GM23338 (cell line): ENCODE data around the gene CPSF6. TPM values are rescaled to one million over a fixed set of nuclear protein-coding genes. Genes with fewer than 3 reads are reported as not detected.

Experiments
- ATAC-seq: fragments of 200-7000 bp; cut with Tn5 transposase; 3 replicates; pipeline ENCODE4 v1.9.1; 2020
- DNase-seq: peaks from one replicate; pipeline ENCODE4 v3.0.0-alpha.2; 2015; ENCODE audit warnings: low spot score
- H2AFZ ChIP-seq: fragments of 200-600 bp; sonication (generic); 2 replicates; pipeline ENCODE4 v1.8.0; 2016; ENCODE audit warnings: antibody characterized with exemption, mild to moderate bottlenecking, moderate library complexity
- H3F3A ChIP-seq: fragments of 200-600 bp; sonication (generic); replicated peaks from 2 replicates; pipeline ENCODE4 v1.8.0; 2017; ENCODE audit warnings: antibody characterized with exemption, mixed run types, low read depth
- H3K27ac ChIP-seq: fragments of 200-600 bp; sonication (generic); 2 replicates; pipeline ENCODE4 v1.6.1; 2016; ENCODE audit warnings: low read depth
- H3K27me3 ChIP-seq: fragments of 200-600 bp; sonication (generic); 2 replicates; pipeline ENCODE4 v1.8.0; 2016; ENCODE audit warnings: mild to moderate bottlenecking, mixed run types, moderate library complexity; ENCODE audit not compliant: insufficient read depth
- H3K36me3 ChIP-seq: fragments of 200-600 bp; sonication (generic); 2 replicates; pipeline ENCODE4 v1.8.0; 2016; ENCODE audit warnings: mild to moderate bottlenecking; ENCODE audit not compliant: insufficient read depth
- H3K4me1 ChIP-seq: fragments of 200-600 bp; sonication (generic); 2 replicates; pipeline ENCODE4 v1.8.0; 2016; ENCODE audit warnings: mild to moderate bottlenecking, moderate library complexity; ENCODE audit not compliant: insufficient read depth
- H3K4me2 ChIP-seq: fragments of 200-600 bp; sonication (generic); 2 replicates; pipeline ENCODE4 v1.7.1; 2017; ENCODE audit warnings: mixed run types
- H3K4me3 ChIP-seq: fragments of 200-600 bp; sonication (generic); 2 replicates; pipeline ENCODE4 v1.6.1; 2016; ENCODE audit warnings: mixed run types
- H3K79me2 ChIP-seq: fragments of 200-600 bp; sonication (generic); replicated peaks from 2 replicates; pipeline ENCODE4 v1.8.0; 2017; ENCODE audit warnings: mild to moderate bottlenecking; ENCODE audit not compliant: insufficient read depth
- H3K9me2 ChIP-seq: fragments of 200-600 bp; sonication (generic); 2 replicates; pipeline ENCODE4 v1.8.0; 2017; ENCODE audit not compliant: insufficient read depth
- H4K20me1 ChIP-seq: fragments of 200-600 bp; sonication (generic); replicated peaks from 2 replicates; pipeline ENCODE4 v1.8.0; 2017; ENCODE audit warnings: mild to moderate bottlenecking; ENCODE audit not compliant: insufficient read depth
- H3K27ac Mint-ChIP-seq: 2 replicates; pipeline ENCODE4 v1.8.0; 2020; ENCODE audit warnings: inconsistent platforms, mild to moderate bottlenecking, moderate library complexity, mixed read lengths
- H3K27me3 Mint-ChIP-seq: 3 replicates; pipeline ENCODE4 v1.8.0; 2022; ENCODE audit warnings: low read depth, mild to moderate bottlenecking, moderate library complexity, mixed read lengths, inconsistent platforms; ENCODE audit not compliant: insufficient read depth, poor library complexity
- H3K36me3 Mint-ChIP-seq: 3 replicates; pipeline ENCODE4 v1.8.0; 2021; ENCODE audit warnings: low read depth, mild to moderate bottlenecking, inconsistent platforms, moderate library complexity, mixed read lengths
- H3K4me1 Mint-ChIP-seq: 3 replicates; pipeline ENCODE4 v1.8.0; 2020; ENCODE audit warnings: mild to moderate bottlenecking, inconsistent platforms, mixed read lengths
- H3K4me3 Mint-ChIP-seq: 3 replicates; pipeline ENCODE4 v1.8.0; 2021; ENCODE audit warnings: moderate library complexity, mild to moderate bottlenecking, inconsistent platforms, mixed read lengths
- H3K9me3 Mint-ChIP-seq: 3 replicates; pipeline ENCODE4 v1.8.0; 2020; ENCODE audit warnings: moderate library complexity, mild to moderate bottlenecking, inconsistent platforms, mixed read lengths
- CREB1 ChIP-seq: fragments of 250-450 bp; sonication (Bioruptor Pico); IDR thresholded peaks from 2 replicates; pipeline ENCODE4 v1.5.0; 2020; ENCODE audit warnings: low read depth, mild to moderate bottlenecking, moderate library complexity
- EZH2 ChIP-seq: fragments of 200-600 bp; sonication (generic); IDR thresholded peaks from one replicate; pipeline ENCODE4 v1.8.0; 2017; ENCODE audit warnings: antibody characterized with exemption, mild to moderate bottlenecking, low read depth; ENCODE audit not compliant: unreplicated experiment
- EZH2phosphoT487 ChIP-seq: fragments of 200-600 bp; sonication (generic); IDR thresholded peaks from one replicate; pipeline ENCODE4 v1.8.1; 2018; ENCODE audit warnings: antibody characterized with exemption; ENCODE audit not compliant: unreplicated experiment
- JUNB ChIP-seq: IDR thresholded peaks from one replicate; pipeline ENCODE4 v1.6.1; 2016; ENCODE audit warnings: antibody characterized with exemption; ENCODE audit not compliant: unreplicated experiment
- NANOG ChIP-seq: IDR thresholded peaks from 2 replicates; pipeline ENCODE4 v1.6.1; 2016; ENCODE audit warnings: antibody characterized with exemption, borderline replicate concordance
- POLR2AphosphoS5 ChIP-seq: IDR thresholded peaks from 2 replicates; pipeline ENCODE4 v1.6.1; 2016; ENCODE audit warnings: antibody characterized with exemption, low read depth
- STAT1 ChIP-seq: IDR thresholded peaks from one replicate; pipeline ENCODE4 v1.6.1; 2016; ENCODE audit warnings: antibody characterized with exemption; ENCODE audit not compliant: unreplicated experiment
- ZNF114 ChIP-seq: fragments of 250-450 bp; sonication (Bioruptor Pico); IDR thresholded peaks from 2 replicates; pipeline ENCODE4 v1.5.0; 2020; ENCODE audit warnings: mild to moderate bottlenecking, moderate library complexity
- ZNF331 ChIP-seq: fragments of 250-450 bp; sonication (Bioruptor Pico); IDR thresholded peaks from 2 replicates; pipeline ENCODE4 v1.5.0; 2020; ENCODE audit warnings: low read depth, mild to moderate bottlenecking, moderate library complexity
- polyA plus RNA-seq: library from polyadenylated mRNA; unstranded; fragments of >200 nt; fragmentation: Nextera tagmentation; extraction: Ambion mirVana; gene quantifications from 2 replicates; pipeline ENCODE4 v1.2.1, GENCODE V29; 2016
- total RNA-seq: library from RNA; depleted of rRNA; stranded (reverse); fragments of >200 nt; shearing (Covaris generic); gene quantifications from 2 replicates; pipeline ENCODE4 v1.2.3, GENCODE V29; 2014
- TF ChIP-seq, protein P1 (sequence below), 2 experiments: fragments of 200-600 bp in 1 of 2; sonication (generic) in 1 of 2; conservative IDR thresholded peaks; 2 replicates each; pipeline versions ENCODE4 v1.5.1 to v1.6.1; 2016 to 2017; ENCODE audit warnings: antibody characterized with exemption in 2 of 2, low read depth in 2 of 2, mild to moderate bottlenecking in 2 of 2, moderate library complexity in 1 of 2
- TF ChIP-seq, protein P2 (sequence below): IDR thresholded peaks from one replicate; pipeline ENCODE4 v1.6.1; 2018; ENCODE audit warnings: antibody characterized with exemption; ENCODE audit not compliant: unreplicated experiment
- TF ChIP-seq, protein P3 (sequence below): fragments of 250-450 bp; sonication (Bioruptor Pico); IDR thresholded peaks from 2 replicates; pipeline ENCODE4 v1.5.0; 2020; ENCODE audit warnings: mild to moderate bottlenecking, moderate library complexity
- TF ChIP-seq, protein P4 (sequence below): IDR thresholded peaks from 2 replicates; pipeline ENCODE4 v1.6.1; 2016; ENCODE audit warnings: antibody characterized with exemption

Gene CPSF6
- total and polyA plus RNA-seq, 2 experiments from 2014 or later = 80.7 to 136 TPM

DNA sequence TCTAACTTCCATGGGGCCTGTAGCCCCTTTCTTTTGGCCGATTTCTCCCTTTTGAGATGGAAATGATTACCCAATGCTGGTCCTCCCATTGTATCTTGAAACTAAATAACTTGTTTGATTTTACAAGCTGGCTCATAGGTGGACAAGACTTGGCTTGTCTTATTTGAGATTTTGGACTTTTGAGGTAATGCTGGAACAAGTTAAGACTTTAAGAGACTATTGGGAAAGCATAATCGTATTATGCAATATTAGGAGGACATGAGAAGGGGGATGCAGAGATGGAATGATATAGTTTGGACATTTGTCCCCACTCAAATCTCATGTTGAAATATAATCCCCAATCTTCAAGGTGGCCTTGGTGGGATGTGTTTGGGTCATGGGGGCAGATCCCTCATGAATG is 59.6 kb downstream of the CPSF6 start:
- peaks cover 9% of the 10 kb centered on the region for H3K36me3 Mint-ChIP-seq
- no peak overlapping the region for H3K27ac Mint-ChIP-seq

More for the DNA sequence above, 59.6 kb downstream of the CPSF6 start:
- Histone ChIP-seq H3K79me2 (no peaks in the 10 kb centered on the region), H3K4me2 (no peak overlapping the region), H3K4me3 (no peak overlapping the region), H4K20me1 (no peaks in the 10 kb centered on the region), H3K27me3 (no peaks in the 10 kb centered on the region), H3K36me3 (no peaks in the 10 kb centered on the region), H3K27ac (no peak overlapping the region), H3K4me1 (no peaks in the 10 kb centered on the region), H3F3A (no peaks in the 10 kb centered on the region), H3K9me2 (peaks cover 6% of the 10 kb centered on the region; the same call in 1 of the 2 replicates), H2AFZ (no peak overlapping the region)
- H3K4me3 Mint-ChIP-seq = no peak overlapping the region
- H3K4me1 Mint-ChIP-seq = no peaks in the 10 kb centered on the region
- peaks cover 1% of the 10 kb centered on the region for H3K27me3 Mint-ChIP-seq
- TF ChIP-seq, protein P1, sequence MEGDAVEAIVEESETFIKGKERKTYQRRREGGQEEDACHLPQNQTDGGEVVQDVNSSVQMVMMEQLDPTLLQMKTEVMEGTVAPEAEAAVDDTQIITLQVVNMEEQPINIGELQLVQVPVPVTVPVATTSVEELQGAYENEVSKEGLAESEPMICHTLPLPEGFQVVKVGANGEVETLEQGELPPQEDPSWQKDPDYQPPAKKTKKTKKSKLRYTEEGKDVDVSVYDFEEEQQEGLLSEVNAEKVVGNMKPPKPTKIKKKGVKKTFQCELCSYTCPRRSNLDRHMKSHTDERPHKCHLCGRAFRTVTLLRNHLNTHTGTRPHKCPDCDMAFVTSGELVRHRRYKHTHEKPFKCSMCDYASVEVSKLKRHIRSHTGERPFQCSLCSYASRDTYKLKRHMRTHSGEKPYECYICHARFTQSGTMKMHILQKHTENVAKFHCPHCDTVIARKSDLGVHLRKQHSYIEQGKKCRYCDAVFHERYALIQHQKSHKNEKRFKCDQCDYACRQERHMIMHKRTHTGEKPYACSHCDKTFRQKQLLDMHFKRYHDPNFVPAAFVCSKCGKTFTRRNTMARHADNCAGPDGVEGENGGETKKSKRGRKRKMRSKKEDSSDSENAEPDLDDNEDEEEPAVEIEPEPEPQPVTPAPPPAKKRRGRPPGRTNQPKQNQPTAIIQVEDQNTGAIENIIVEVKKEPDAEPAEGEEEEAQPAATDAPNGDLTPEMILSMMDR (conservative IDR thresholded peaks at IDR 0.05; ENCODE audit: low read depth in 2 of 2) = no peak
- TF ChIP-seq JUNB (no peak), STAT1 (no peak), ZNF114 (CRISPR knock-in tag) (no peak), ZNF331 (CRISPR knock-in tag) (no peak), EZH2 (no peak), EZH2phosphoT487 (no peak), NANOG (no peak), CREB1 (CRISPR knock-in tag) (no peak), POLR2AphosphoS5 (no peak)
- TF ChIP-seq, protein P2, sequence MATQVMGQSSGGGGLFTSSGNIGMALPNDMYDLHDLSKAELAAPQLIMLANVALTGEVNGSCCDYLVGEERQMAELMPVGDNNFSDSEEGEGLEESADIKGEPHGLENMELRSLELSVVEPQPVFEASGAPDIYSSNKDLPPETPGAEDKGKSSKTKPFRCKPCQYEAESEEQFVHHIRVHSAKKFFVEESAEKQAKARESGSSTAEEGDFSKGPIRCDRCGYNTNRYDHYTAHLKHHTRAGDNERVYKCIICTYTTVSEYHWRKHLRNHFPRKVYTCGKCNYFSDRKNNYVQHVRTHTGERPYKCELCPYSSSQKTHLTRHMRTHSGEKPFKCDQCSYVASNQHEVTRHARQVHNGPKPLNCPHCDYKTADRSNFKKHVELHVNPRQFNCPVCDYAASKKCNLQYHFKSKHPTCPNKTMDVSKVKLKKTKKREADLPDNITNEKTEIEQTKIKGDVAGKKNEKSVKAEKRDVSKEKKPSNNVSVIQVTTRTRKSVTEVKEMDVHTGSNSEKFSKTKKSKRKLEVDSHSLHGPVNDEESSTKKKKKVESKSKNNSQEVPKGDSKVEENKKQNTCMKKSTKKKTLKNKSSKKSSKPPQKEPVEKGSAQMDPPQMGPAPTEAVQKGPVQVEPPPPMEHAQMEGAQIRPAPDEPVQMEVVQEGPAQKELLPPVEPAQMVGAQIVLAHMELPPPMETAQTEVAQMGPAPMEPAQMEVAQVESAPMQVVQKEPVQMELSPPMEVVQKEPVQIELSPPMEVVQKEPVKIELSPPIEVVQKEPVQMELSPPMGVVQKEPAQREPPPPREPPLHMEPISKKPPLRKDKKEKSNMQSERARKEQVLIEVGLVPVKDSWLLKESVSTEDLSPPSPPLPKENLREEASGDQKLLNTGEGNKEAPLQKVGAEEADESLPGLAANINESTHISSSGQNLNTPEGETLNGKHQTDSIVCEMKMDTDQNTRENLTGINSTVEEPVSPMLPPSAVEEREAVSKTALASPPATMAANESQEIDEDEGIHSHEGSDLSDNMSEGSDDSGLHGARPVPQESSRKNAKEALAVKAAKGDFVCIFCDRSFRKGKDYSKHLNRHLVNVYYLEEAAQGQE = no peak
- TF ChIP-seq, protein P3, sequence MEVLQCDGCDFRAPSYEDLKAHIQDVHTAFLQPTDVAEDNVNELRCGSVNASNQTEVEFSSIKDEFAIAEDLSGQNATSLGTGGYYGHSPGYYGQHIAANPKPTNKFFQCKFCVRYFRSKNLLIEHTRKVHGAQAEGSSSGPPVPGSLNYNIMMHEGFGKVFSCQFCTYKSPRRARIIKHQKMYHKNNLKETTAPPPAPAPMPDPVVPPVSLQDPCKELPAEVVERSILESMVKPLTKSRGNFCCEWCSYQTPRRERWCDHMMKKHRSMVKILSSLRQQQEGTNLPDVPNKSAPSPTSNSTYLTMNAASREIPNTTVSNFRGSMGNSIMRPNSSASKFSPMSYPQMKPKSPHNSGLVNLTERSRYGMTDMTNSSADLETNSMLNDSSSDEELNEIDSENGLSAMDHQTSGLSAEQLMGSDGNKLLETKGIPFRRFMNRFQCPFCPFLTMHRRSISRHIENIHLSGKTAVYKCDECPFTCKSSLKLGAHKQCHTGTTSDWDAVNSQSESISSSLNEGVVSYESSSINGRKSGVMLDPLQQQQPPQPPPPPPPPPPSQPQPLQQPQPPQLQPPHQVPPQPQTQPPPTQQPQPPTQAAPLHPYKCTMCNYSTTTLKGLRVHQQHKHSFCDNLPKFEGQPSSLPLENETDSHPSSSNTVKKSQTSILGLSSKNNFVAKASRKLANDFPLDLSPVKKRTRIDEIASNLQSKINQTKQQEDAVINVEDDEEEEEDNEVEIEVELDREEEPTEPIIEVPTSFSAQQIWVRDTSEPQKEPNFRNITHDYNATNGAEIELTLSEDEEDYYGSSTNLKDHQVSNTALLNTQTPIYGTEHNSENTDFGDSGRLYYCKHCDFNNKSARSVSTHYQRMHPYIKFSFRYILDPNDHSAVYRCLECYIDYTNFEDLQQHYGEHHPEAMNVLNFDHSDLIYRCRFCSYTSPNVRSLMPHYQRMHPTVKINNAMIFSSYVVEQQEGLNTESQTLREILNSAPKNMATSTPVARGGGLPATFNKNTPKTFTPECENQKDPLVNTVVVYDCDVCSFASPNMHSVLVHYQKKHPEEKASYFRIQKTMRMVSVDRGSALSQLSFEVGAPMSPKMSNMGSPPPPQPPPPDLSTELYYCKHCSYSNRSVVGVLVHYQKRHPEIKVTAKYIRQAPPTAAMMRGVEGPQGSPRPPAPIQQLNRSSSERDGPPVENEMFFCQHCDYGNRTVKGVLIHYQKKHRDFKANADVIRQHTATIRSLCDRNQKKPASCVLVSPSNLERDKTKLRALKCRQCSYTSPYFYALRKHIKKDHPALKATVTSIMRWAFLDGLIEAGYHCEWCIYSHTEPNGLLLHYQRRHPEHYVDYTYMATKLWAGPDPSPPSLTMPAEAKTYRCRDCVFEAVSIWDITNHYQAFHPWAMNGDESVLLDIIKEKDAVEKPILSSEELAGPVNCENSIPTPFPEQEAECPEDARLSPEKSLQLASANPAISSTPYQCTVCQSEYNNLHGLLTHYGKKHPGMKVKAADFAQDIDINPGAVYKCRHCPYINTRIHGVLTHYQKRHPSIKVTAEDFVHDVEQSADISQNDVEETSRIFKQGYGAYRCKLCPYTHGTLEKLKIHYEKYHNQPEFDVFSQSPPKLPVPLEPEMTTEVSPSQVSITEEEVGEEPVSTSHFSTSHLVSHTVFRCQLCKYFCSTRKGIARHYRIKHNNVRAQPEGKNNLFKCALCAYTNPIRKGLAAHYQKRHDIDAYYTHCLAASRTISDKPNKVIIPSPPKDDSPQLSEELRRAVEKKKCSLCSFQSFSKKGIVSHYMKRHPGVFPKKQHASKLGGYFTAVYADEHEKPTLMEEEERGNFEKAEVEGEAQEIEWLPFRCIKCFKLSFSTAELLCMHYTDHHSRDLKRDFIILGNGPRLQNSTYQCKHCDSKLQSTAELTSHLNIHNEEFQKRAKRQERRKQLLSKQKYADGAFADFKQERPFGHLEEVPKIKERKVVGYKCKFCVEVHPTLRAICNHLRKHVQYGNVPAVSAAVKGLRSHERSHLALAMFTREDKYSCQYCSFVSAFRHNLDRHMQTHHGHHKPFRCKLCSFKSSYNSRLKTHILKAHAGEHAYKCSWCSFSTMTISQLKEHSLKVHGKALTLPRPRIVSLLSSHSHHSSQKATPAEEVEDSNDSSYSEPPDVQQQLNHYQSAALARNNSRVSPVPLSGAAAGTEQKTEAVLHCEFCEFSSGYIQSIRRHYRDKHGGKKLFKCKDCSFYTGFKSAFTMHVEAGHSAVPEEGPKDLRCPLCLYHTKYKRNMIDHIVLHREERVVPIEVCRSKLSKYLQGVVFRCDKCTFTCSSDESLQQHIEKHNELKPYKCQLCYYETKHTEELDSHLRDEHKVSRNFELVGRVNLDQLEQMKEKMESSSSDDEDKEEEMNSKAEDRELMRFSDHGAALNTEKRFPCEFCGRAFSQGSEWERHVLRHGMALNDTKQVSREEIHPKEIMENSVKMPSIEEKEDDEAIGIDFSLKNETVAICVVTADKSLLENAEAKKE = no peak
- TF ChIP-seq, protein P4, sequence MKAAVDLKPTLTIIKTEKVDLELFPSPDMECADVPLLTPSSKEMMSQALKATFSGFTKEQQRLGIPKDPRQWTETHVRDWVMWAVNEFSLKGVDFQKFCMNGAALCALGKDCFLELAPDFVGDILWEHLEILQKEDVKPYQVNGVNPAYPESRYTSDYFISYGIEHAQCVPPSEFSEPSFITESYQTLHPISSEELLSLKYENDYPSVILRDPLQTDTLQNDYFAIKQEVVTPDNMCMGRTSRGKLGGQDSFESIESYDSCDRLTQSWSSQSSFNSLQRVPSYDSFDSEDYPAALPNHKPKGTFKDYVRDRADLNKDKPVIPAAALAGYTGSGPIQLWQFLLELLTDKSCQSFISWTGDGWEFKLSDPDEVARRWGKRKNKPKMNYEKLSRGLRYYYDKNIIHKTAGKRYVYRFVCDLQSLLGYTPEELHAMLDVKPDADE = no peak
- no peak for ATAC-seq
- H3K9me3 Mint-ChIP-seq = peaks cover 17% of the 10 kb centered on the region
- no peak for DNase-seq
